Adrenal gland (tissue), 12 donors: ENCODE data around the gene CAPN8. TPM values are rescaled to one million over a fixed set of nuclear protein-coding genes. Genes with fewer than 3 reads are reported as not detected.

Experiments used
- DNase-seq, 7 donors: peaks; one replicate each; pipeline ENCODE4 v3.0.0-alpha.2; 2019 to 2020
- H3K27ac ChIP-seq, 5 donors: fragments of 200-600 bp; sonication (generic) in 4 of 5; 1 replicate in 3 of 5; 2 replicates in 2 of 5; pipeline versions ENCODE4 v1.5.1 to v1.8.0; 2016 to 2020; ENCODE audit warnings: mild to moderate bottlenecking in 1 of 5
- H3K27me3 ChIP-seq: fragments of 200-600 bp; 2 replicates; pipeline ENCODE4 v1.8.0; 2021
- H3K36me3 ChIP-seq, 2 donors: fragments of 200-600 bp; replicated peaks in 1 of 2; 1 replicate in 1 of 2; 2 replicates in 1 of 2; pipeline versions ENCODE4 v1.5.1 to v1.8.0; 2018 to 2022
- H3K4me1 ChIP-seq, 2 donors: fragments of 200-600 bp; replicated peaks in 1 of 2; 1 replicate in 1 of 2; 2 replicates in 1 of 2; pipeline versions ENCODE4 v1.5.1 to v1.8.0; 2018 to 2021
- H3K4me3 ChIP-seq, 4 donors: fragments of 200-600 bp; sonication (generic) in 3 of 4; one replicate each; pipeline ENCODE4 v1.5.1; 2016 to 2018
- H3K9me3 ChIP-seq, 3 donors: fragments of 200-600 bp; sonication (generic) in 1 of 3; replicated peaks in 1 of 3; 1 replicate in 2 of 3; 2 replicates in 1 of 3; pipeline versions ENCODE4 v1.5.1 to v1.8.0; 2016 to 2021
- CTCF ChIP-seq, 6 experiments: fragments of 450-650 bp in 4 of 6; fragments of 200-600 bp in 2 of 6; sonication (generic) in 1 of 6; IDR thresholded peaks; 1 replicate in 5 of 6; 2 replicates in 1 of 6; pipeline versions ENCODE4 v1.5.1 to v1.8.0; 2016 to 2021; ENCODE audit warnings: antibody characterized with exemption in 6 of 6, mild to moderate bottlenecking in 2 of 6, moderate library complexity in 1 of 6
- POLR2A ChIP-seq, 2 donors: fragments of 450-650 bp; IDR thresholded peaks; one replicate each; pipeline ENCODE4 v1.6.1; 2017; ENCODE audit warnings: antibody characterized with exemption in 2 of 2, mild to moderate bottlenecking in 2 of 2, moderate library complexity in 1 of 2
- WGBS, 4 donors: extraction: QIAGEN DNeasy Blood & Tissue Kit in 2 of 4; methylation state at CpG; one replicate each; pipeline versions ENCODE4 v1.1.5 to v1.1.7; 2013 to 2017; 5-methylcytosine and 5-hydroxymethylcytosine counted together
- intact Hi-C, 2 donors: fragments of 100-400 bp; cut with DNase I; formaldehyde crosslinking; loops; one replicate each; pipeline versions ENCODE4 v1.14.1 to v1.15.0; 2022 to 2023
- polyA plus RNA-seq, 3 donors: library from polyadenylated mRNA; stranded (reverse); fragments of 200-250 nt in 2 of 3; fragments of 350-450 nt in 1 of 3; fragmentation: Illumina TruSeq in 1 of 3; extraction: RNeasy Lipid Tissue Mini Kit (QIAGEN cat#74804) in 1 of 3; gene quantifications; one replicate each; pipeline ENCODE4 v1.2.3, GENCODE V29; 2013 to 2014
- total RNA-seq, 9 donors: library from RNA; depleted of rRNA in 4 of 9; stranded (reverse); fragments of >200 nt in 4 of 9; fragments of 120-200 nt in 1 of 9; fragmentation: NEBNext Ultra II Directional in 1 of 9; extraction: Animal tissue kit (Norgen Biotek cat#: 25700) in 1 of 9; gene quantifications; one replicate each; pipeline versions ENCODE4 v1.1.0 to v1.2.4, GENCODE V29; 2013 to 2023
- donor health status: healthy with polysubstance abuse.
- donor health status: Bipolar disorder and iron deficiency.
- donor health status: DM: yes; HTN: yes; CAD: no.
- donor health status: DM: no; HTN: no; CAD: no.
- donor health status: DM: no; HTN: no; CAD: no.
- donor health status: DM: yes; HTN: yes; CAD: no.

The CAPN8 gene
- total and polyA plus RNA-seq, 12 donors: 0.14 to 1.7 (median 0.79) TPM; not detected in 4

- no peak overlapping the region for H3K27ac ChIP-seq
- DNase-seq: no peak
- H3K27me3 ChIP-seq: no peaks in the 10 kb centered on the region
- TF ChIP-seq POLR2A (IDR thresholded peaks at IDR 0.05) (no peak), CTCF (IDR thresholded peaks at IDR 0.05) (no peak)
- intact Hi-C loops: no loop called here
- H3K4me3 ChIP-seq: no peak overlapping the region
- 90 to 98% (median 93%) methylated on average over 3 of the region's 3 CpGs for WGBS, 4 donors
- H3K36me3 ChIP-seq: no peaks in the 10 kb centered on the region
- H3K4me1 ChIP-seq: no peaks in the 10 kb centered on the region
- H3K9me3 ChIP-seq: no peaks in the 10 kb centered on the region
Observed at GRCh38 chr1:223553957-223554356, 111.5 kb downstream of the CAPN8 start.

DNA sequence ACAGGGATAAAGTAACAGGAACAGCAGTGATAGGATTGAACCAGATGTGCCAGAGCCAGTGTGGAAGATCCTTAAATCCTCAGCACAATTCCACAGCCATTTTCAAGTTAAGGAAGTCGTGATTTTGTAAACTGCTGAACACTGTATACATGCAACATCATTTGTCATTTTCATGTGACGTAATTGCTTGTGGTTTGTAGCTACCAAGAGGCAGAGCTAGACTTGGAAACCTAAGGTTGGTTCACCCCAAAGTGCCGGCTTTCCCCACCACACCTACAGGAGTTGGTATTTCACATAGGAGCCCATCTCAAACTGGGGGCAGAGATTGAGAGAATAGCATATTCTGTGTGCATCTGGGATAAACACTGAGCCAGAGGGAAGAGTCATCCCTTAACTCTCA lies 113.9 kb downstream of the CAPN8 start:
- H3K9me3 ChIP-seq: no peaks in the 10 kb centered on the region

DNA sequence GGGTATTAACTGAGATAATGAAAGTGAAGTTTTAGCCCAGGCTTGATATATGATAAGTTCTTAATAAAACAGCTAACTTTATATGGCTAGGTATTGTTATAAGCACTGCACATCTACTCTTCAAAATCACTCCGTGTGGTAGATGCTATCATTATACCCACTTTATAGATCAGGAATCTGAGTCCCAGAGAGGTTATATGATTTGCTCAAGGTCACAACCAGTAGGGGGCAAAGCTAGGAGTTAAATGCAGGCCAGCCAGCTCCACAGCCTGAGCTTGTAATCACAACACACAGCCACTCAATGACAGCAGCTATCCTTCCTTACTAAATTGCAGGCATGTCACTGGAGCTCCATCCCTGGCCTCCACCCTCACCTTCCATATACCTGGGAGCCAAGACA lies 115.8 kb downstream of the CAPN8 start:
- TF ChIP-seq CTCF (IDR thresholded peaks at IDR 0.05) (no peak), POLR2A (IDR thresholded peaks at IDR 0.05) (no peak)
- Histone ChIP-seq H3K4me3 (no peak overlapping the region), H3K4me1 (no peaks in the 10 kb centered on the region), H3K36me3 (no peaks in the 10 kb centered on the region), H3K27ac (no peak overlapping the region), H3K9me3 (no peaks in the 10 kb centered on the region), H3K27me3 (no peaks in the 10 kb centered on the region)
- 82 to 100% (median 93%) methylated on average over 1 of the region's 1 CpG for WGBS, 4 donors
- no peak for DNase-seq
- intact Hi-C loops: no loop called here

More for the DNA sequence above, 113.9 kb downstream of the CAPN8 start:
- Histone ChIP-seq H3K27ac (no peak overlapping the region), H3K4me1 (no peaks in the 10 kb centered on the region), H3K36me3 (no peaks in the 10 kb centered on the region), H3K4me3 (no peak overlapping the region), H3K27me3 (no peaks in the 10 kb centered on the region)
- TF ChIP-seq CTCF (IDR thresholded peaks at IDR 0.05) (no peak), POLR2A (IDR thresholded peaks at IDR 0.05) (no peak)
- intact Hi-C loops: no loop called here
- DNase-seq: no peak
- WGBS, 4 donors: 77 to 79% (median 78%) methylated on average over 3 of the region's 3 CpGs

GRCh38 chr1:223547316-223548114 lies 118.0 kb downstream of the CAPN8 start:
- intact Hi-C loops: no loop called here
- Histone ChIP-seq H3K27me3 (no peaks in the 10 kb centered on the region), H3K4me1 (no peaks in the 10 kb centered on the region), H3K9me3 (no peaks in the 10 kb centered on the region), H3K27ac (no peak overlapping the region), H3K4me3 (no peak overlapping the region), H3K36me3 (no peaks in the 10 kb centered on the region)
- DNase-seq: no peak
- TF ChIP-seq POLR2A (IDR thresholded peaks at IDR 0.05): no peak
- WGBS, 4 donors: 62 to 83% (median 79%) methylated on average over 6 to 7 of the region's 7 CpGs

- Histone ChIP-seq H3K36me3 (no peaks in the 10 kb centered on the region), H3K4me1 (no peaks in the 10 kb centered on the region), H3K27ac (no peak overlapping the region), H3K27me3 (no peaks in the 10 kb centered on the region), H3K4me3 (no peak overlapping the region), H3K9me3 (no peaks in the 10 kb centered on the region)
- 73 to 85% (median 81%) methylated on average over 4 of the region's 4 CpGs for WGBS, 4 donors
- intact Hi-C loops: no loop called here
- DNase-seq: no peak
- no peak for TF ChIP-seq CTCF (IDR thresholded peaks at IDR 0.05)
- no peak for TF ChIP-seq POLR2A (IDR thresholded peaks at IDR 0.05)
Observed at GRCh38 chr1:223545343-223545742, 120.2 kb downstream of the CAPN8 start.
